Ishikawa (cell line): ENCODE results near the gene ARL4D.

Experiments
- CEBPB ChIP-seq: IDR thresholded peaks from 2 replicates; pipeline ENCODE4 v1.6.1; 2012
- CREB1 ChIP-seq: IDR thresholded peaks from 2 replicates; pipeline ENCODE4 v1.6.1; 2012; ENCODE audit warnings: low read depth
- EGR1 ChIP-seq: IDR thresholded peaks from 2 replicates; pipeline ENCODE4 v1.6.1; 2012
- EP300 ChIP-seq: IDR thresholded peaks from 2 replicates; pipeline ENCODE4 v1.6.1; 2012; ENCODE audit warnings: borderline replicate concordance
- FOXM1 ChIP-seq: IDR thresholded peaks from 2 replicates; pipeline ENCODE4 v1.6.1; 2012; ENCODE audit warnings: low read depth, borderline replicate concordance
- MAX ChIP-seq: IDR thresholded peaks from 2 replicates; pipeline ENCODE4 v1.6.1; 2012
- NFIC ChIP-seq: IDR thresholded peaks from 2 replicates; pipeline ENCODE4 v1.6.1; 2012
- RAD21 ChIP-seq: IDR thresholded peaks from 2 replicates; pipeline ENCODE4 v1.6.1; 2012; ENCODE audit warnings: low read depth
- REST ChIP-seq: IDR thresholded peaks from 2 replicates; pipeline ENCODE4 v1.6.1; 2012; ENCODE audit warnings: low read depth, mild to moderate bottlenecking
- TAF1 ChIP-seq: IDR thresholded peaks from 2 replicates; pipeline ENCODE4 v1.6.1; 2012; ENCODE audit warnings: low read depth, mild to moderate bottlenecking
- TCF12 ChIP-seq: IDR thresholded peaks from 2 replicates; pipeline ENCODE4 v1.6.1; 2012; ENCODE audit warnings: low read depth
- TEAD4 ChIP-seq: IDR thresholded peaks from 2 replicates; pipeline ENCODE4 v1.6.1; 2012
- USF1 ChIP-seq: IDR thresholded peaks from 2 replicates; pipeline ENCODE4 v1.6.1; 2012
- YY1 ChIP-seq: IDR thresholded peaks from 2 replicates; pipeline ENCODE4 v1.6.1; 2012; ENCODE audit warnings: low read depth
- ZBTB7A ChIP-seq: IDR thresholded peaks from 2 replicates; pipeline ENCODE4 v1.6.1; 2012; ENCODE audit warnings: low read depth

The ARL4D gene

GRCh38 chr17:43382776-43383175 lies 16.0 kb upstream of the ARL4D start:
- TF ChIP-seq RAD21 = no peak
- TF ChIP-seq FOXM1 = no peak
- TF ChIP-seq REST = no peak
- no peak for TF ChIP-seq ZBTB7A

- TF ChIP-seq MAX (no peak), USF1 (no peak), ZBTB7A (no peak), TCF12 (no peak), CREB1 (no peak), FOXM1 (no peak), YY1 (no peak), REST (no peak), RAD21 (no peak), EP300 (no peak), NFIC (no peak), EGR1 (no peak), TAF1 (no peak), TEAD4 (no peak), CEBPB (no peak)
Measured at GRCh38 chr17:43383372-43383771, 15.4 kb upstream of the ARL4D start.

GRCh38 chr17:43383826-43384475 lies 14.8 kb upstream of the ARL4D start:
- TF ChIP-seq TCF12 = no peak
- no peak for TF ChIP-seq TAF1
- TF ChIP-seq EGR1 = no peak
- TF ChIP-seq CEBPB = no peak
- no peak for TF ChIP-seq YY1
- TF ChIP-seq REST = no peak
- TF ChIP-seq MAX = no peak
- no peak for TF ChIP-seq USF1
- TF ChIP-seq ZBTB7A = no peak

- TF ChIP-seq USF1 = no peak
- no peak for TF ChIP-seq ZBTB7A
- no peak for TF ChIP-seq CEBPB
- TF ChIP-seq TEAD4 = no peak
- no peak for TF ChIP-seq EGR1
- no peak for TF ChIP-seq MAX
- no peak for TF ChIP-seq RAD21
- TF ChIP-seq REST = no peak
- TF ChIP-seq EP300 = no peak
- TF ChIP-seq TCF12 = no peak
- TF ChIP-seq NFIC = no peak
- no peak for TF ChIP-seq CREB1
- no peak for TF ChIP-seq FOXM1
Measured at GRCh38 chr17:43384476-43384862, 14.3 kb upstream of the ARL4D start.
